Nephron progenitor cell (in vitro differentiated cells): ENCODE measurements around the gene SLC5A1.
A peak's percentile ranks its signal among the peaks of the same experiment; 100 is the strongest.

Source experiments
- DNase-seq: peaks from one replicate; pipeline ENCODE4 v3.0.0; 2021
- H3K27ac Mint-ChIP-seq: 2 replicates; pipeline ENCODE4 v1.8.0; 2021; ENCODE audit warnings: mild to moderate bottlenecking, moderate library complexity, mixed read lengths
- H3K27me3 Mint-ChIP-seq: 2 replicates; pipeline ENCODE4 v1.8.0; 2021; ENCODE audit warnings: mild to moderate bottlenecking, low read depth, mixed read lengths; ENCODE audit not compliant: poor library complexity
- H3K36me3 Mint-ChIP-seq: 2 replicates; pipeline ENCODE4 v1.8.0; 2021; ENCODE audit warnings: low read depth, mixed read lengths
- H3K4me1 Mint-ChIP-seq: 2 replicates; pipeline ENCODE4 v1.8.0; 2021; ENCODE audit warnings: mixed read lengths
- H3K4me3 Mint-ChIP-seq: 2 replicates; pipeline ENCODE4 v1.8.0; 2021; ENCODE audit warnings: mild to moderate bottlenecking, moderate library complexity, mixed read lengths
- H3K9me3 Mint-ChIP-seq: 2 replicates; pipeline ENCODE4 v1.8.0; 2021; ENCODE audit warnings: mild to moderate bottlenecking, moderate library complexity, mixed read lengths
- CTCF ChIP-seq: fragments of 200-600 bp; sonication (generic); IDR thresholded peaks from 2 replicates; pipeline ENCODE4 v1.5.0; 2021; ENCODE audit warnings: antibody characterized with exemption

SLC5A1 gene

GRCh38 chr22:32066820-32067219 lies 23.8 kb downstream of the SLC5A1 start:
- peak overlapping the region; percentile 18 for H3K27ac Mint-ChIP-seq
- H3K4me1 Mint-ChIP-seq: no peaks in the 10 kb centered on the region
- DNase-seq: no peak
- H3K27me3 Mint-ChIP-seq: peaks cover 17% of the 10 kb centered on the region
- no peak for TF ChIP-seq CTCF
- no peaks in the 10 kb centered on the region for H3K9me3 Mint-ChIP-seq
- no peaks in the 10 kb centered on the region for H3K36me3 Mint-ChIP-seq
- no peak overlapping the region for H3K4me3 Mint-ChIP-seq

- peaks cover 21% of the 10 kb centered on the region for H3K27me3 Mint-ChIP-seq
- no peak for TF ChIP-seq CTCF
- H3K27ac Mint-ChIP-seq: no peak overlapping the region
- no peaks in the 10 kb centered on the region for H3K4me1 Mint-ChIP-seq
- no peaks in the 10 kb centered on the region for H3K9me3 Mint-ChIP-seq
- H3K36me3 Mint-ChIP-seq: no peaks in the 10 kb centered on the region
- DNase-seq: no peak
- H3K4me3 Mint-ChIP-seq: no peak overlapping the region
These were observed 24.6 kb downstream of the SLC5A1 start for GRCh38 chr22:32067613-32068012.

- no peaks in the 10 kb centered on the region for H3K36me3 Mint-ChIP-seq
- TF ChIP-seq CTCF: no peak
- no peak overlapping the region for H3K27ac Mint-ChIP-seq
These were observed 26.7 kb downstream of the SLC5A1 start for GRCh38 chr22:32069579-32070372.

GRCh38 chr22:32073262-32073661 lies 30.2 kb downstream of the SLC5A1 start:
- no peak overlapping the region for H3K27ac Mint-ChIP-seq
- no peaks in the 10 kb centered on the region for H3K36me3 Mint-ChIP-seq
- H3K9me3 Mint-ChIP-seq: no peaks in the 10 kb centered on the region
- no peak for DNase-seq
- H3K4me3 Mint-ChIP-seq: no peak overlapping the region
- no peaks in the 10 kb centered on the region for H3K4me1 Mint-ChIP-seq
- TF ChIP-seq CTCF: no peak
- H3K27me3 Mint-ChIP-seq: peaks cover 29% of the 10 kb centered on the region

More at GRCh38 chr22:32069579-32070372, 26.7 kb downstream of the SLC5A1 start:
- Mint-ChIP-seq H3K9me3 (no peaks in the 10 kb centered on the region), H3K4me1 (no peaks in the 10 kb centered on the region), H3K27me3 (peaks cover 30% of the 10 kb centered on the region), H3K4me3 (no peak overlapping the region)
- no peak for DNase-seq

GRCh38 chr22:32073823-32074380 lies 30.8 kb downstream of the SLC5A1 start:
- Mint-ChIP-seq H3K9me3 (no peaks in the 10 kb centered on the region), H3K27ac (no peak overlapping the region), H3K27me3 (peaks cover 29% of the 10 kb centered on the region), H3K36me3 (no peaks in the 10 kb centered on the region), H3K4me3 (no peak overlapping the region), H3K4me1 (no peaks in the 10 kb centered on the region)
- no peak for DNase-seq
- no peak for TF ChIP-seq CTCF
